ENCODE measurements around the gene OS9. TPM values are rescaled to one million over a fixed set of nuclear protein-coding genes. Genes with fewer than 3 reads are reported as not detected.

OS9 gene
- polyA plus RNA-seq, 1 donor: 212 TPM

GRCh38 chr12:57750561-57751431 is 56.9 kb downstream of the OS9 start:
- DNase-seq: no peak

- no peak for DNase-seq
Observed at GRCh38 chr12:57751432-57751787, 57.5 kb downstream of the OS9 start.

GRCh38 chr12:57751788-57752667 is 58.1 kb downstream of the OS9 start, which contains the start of gene CDK4:
TSS of gene CDK4 (minus strand) at chr12:57752310. CDS start at chr12:57751717, 593 bp downstream.
- peak; percentile 98 for DNase-seq

GRCh38 chr12:57752668-57753000 is 58.7 kb downstream of the OS9 start:
- no peak for DNase-seq

- DNase-seq: no peak
Observed at GRCh38 chr12:57753756-57754337, 59.9 kb downstream of the OS9 start.

GRCh38 chr12:57754411-57755193 is 60.7 kb downstream of the OS9 start, which contains the start of gene MARCHF9:
TSS of gene MARCHF9 (plus strand) at chr12:57755103. CDS start at chr12:57755529, 426 bp downstream.
- no peak for DNase-seq

- no peak for DNase-seq
Observed at GRCh38 chr12:57755194-57755453, 61.2 kb downstream of the OS9 start.

- DNase-seq: no peak
Observed at GRCh38 chr12:57755454-57756372, 61.8 kb downstream of the OS9 start.

GRCh38 chr12:57756406-57757341 is 62.7 kb downstream of the OS9 start:
- DNase-seq: no peak

GRCh38 chr12:57757771-57758170 is 63.8 kb downstream of the OS9 start:
- DNase-seq: no peak

- no peak for DNase-seq
Observed at GRCh38 chr12:57758552-57759359, 64.8 kb downstream of the OS9 start.

- no peak for DNase-seq
Observed at GRCh38 chr12:57759360-57759980, 65.5 kb downstream of the OS9 start.

- no peak for DNase-seq
Observed at GRCh38 chr12:57760347-57760982, 66.5 kb downstream of the OS9 start.

GRCh38 chr12:57761391-57761998 is 67.6 kb downstream of the OS9 start:
- no peak for DNase-seq

GRCh38 chr12:57762463-57762862 is 68.5 kb downstream of the OS9 start:
- DNase-seq: no peak

- DNase-seq: no peak
Observed at GRCh38 chr12:57763881-57764661, 70.1 kb downstream of the OS9 start.

- DNase-seq: no peak
Observed at GRCh38 chr12:57764662-57765002, 70.7 kb downstream of the OS9 start.
